Parathyroid adenoma (tissue), 2 donors: ENCODE results near the gene LAMB4.

Experiments used
- H2AFZ ChIP-seq: fragments of 300-600 bp; sonication (generic); one replicate; pipeline ENCODE4 v1.7.0; 2017; ENCODE audit warnings: antibody characterized with exemption, mild to moderate bottlenecking
- H3K27ac ChIP-seq: fragments of 300-600 bp; sonication (generic); one replicate; pipeline ENCODE4 v1.7.0; 2017
- H3K27me3 ChIP-seq: fragments of 300-600 bp; sonication (generic); one replicate; pipeline ENCODE4 v1.7.0; 2017; ENCODE audit warnings: low read length; ENCODE audit not compliant: control insufficient read depth, insufficient read depth
- H3K36me3 ChIP-seq: fragments of 300-600 bp; sonication (generic); one replicate; pipeline ENCODE4 v1.7.0; 2017; ENCODE audit warnings: low read length; ENCODE audit not compliant: control insufficient read depth, insufficient read depth
- H3K4me1 ChIP-seq: fragments of 300-600 bp; sonication (generic); one replicate; pipeline ENCODE4 v1.7.0; 2017; ENCODE audit warnings: control low read depth
- H3K4me2 ChIP-seq: fragments of 300-600 bp; sonication (generic); one replicate; pipeline ENCODE4 v1.7.0; 2017; ENCODE audit warnings: low read length
- H3K4me3 ChIP-seq: fragments of 300-600 bp; sonication (generic); one replicate; pipeline ENCODE4 v1.7.0; 2017; ENCODE audit warnings: low read depth, low read length
- H3K79me2 ChIP-seq: fragments of 300-600 bp; sonication (generic); one replicate; pipeline ENCODE4 v1.7.0; 2017; ENCODE audit warnings: control low read depth
- H3K9ac ChIP-seq: fragments of 300-600 bp; sonication (generic); one replicate; pipeline ENCODE4 v1.7.0; 2017; ENCODE audit warnings: mild to moderate bottlenecking
- H3K9me3 ChIP-seq: fragments of 300-600 bp; sonication (generic); one replicate; pipeline ENCODE4 v1.7.0; 2017; ENCODE audit warnings: low read length; ENCODE audit not compliant: control insufficient read depth
- TF ChIP-seq, protein P1 (sequence below): fragments of 300-600 bp; sonication (generic); IDR thresholded peaks from one replicate; pipeline ENCODE4 v1.7.0; 2017; ENCODE audit warnings: antibody characterized with exemption, mild to moderate bottlenecking
- donor health status: primary hyperparathyroidism.

LAMB4 gene

DNA sequence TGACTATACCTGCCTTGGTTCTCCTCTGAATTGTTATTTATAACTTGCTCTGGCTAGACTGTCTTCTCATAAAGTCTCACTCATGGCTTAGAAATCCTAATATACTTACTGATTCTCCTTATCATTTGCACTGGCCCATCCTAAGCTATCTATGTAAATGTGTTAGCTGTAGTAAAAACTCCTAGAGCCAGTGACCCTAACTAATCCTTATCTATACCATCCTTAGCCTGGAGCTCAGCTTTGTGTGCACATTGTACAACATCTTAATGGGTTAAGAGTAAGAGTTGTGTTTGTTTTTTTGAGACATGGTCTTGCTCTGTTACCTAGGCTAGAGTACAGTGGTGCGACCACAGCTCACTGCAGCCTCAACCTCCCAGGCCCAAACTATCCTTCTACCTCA is 40.8 kb downstream of the LAMB4 start:
- Histone ChIP-seq H2AFZ (no peak overlapping the region), H3K27ac (no peak overlapping the region), H3K79me2 (no peaks in the 10 kb centered on the region), H3K36me3 (no peaks in the 10 kb centered on the region), H3K4me3 (no peak overlapping the region), H3K4me2 (no peak overlapping the region), H3K4me1 (no peaks in the 10 kb centered on the region), H3K9me3 (no peaks in the 10 kb centered on the region), H3K9ac (no peak overlapping the region), H3K27me3 (no peaks in the 10 kb centered on the region)
- TF ChIP-seq, protein P1, sequence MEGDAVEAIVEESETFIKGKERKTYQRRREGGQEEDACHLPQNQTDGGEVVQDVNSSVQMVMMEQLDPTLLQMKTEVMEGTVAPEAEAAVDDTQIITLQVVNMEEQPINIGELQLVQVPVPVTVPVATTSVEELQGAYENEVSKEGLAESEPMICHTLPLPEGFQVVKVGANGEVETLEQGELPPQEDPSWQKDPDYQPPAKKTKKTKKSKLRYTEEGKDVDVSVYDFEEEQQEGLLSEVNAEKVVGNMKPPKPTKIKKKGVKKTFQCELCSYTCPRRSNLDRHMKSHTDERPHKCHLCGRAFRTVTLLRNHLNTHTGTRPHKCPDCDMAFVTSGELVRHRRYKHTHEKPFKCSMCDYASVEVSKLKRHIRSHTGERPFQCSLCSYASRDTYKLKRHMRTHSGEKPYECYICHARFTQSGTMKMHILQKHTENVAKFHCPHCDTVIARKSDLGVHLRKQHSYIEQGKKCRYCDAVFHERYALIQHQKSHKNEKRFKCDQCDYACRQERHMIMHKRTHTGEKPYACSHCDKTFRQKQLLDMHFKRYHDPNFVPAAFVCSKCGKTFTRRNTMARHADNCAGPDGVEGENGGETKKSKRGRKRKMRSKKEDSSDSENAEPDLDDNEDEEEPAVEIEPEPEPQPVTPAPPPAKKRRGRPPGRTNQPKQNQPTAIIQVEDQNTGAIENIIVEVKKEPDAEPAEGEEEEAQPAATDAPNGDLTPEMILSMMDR, result no peak

DNA sequence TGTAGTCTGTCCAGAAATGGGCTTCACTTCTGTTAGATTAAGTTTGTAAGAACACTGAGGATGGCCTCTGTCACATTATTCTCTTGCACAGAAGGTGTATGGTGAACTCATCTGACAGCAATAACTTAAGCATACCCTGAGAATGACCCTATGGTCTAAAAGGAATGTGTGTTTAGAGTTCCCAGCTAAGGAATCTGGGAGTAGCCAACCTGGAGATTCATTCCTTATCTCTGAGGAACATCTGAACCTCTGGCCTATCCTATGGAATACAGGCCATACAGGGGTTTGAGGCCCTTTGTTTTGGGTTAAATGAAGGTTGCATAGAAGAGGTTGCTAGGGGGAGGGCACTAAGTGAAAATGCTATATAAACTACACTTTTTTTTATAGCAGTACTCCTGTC is 41.4 kb downstream of the LAMB4 start:
- no peak overlapping the region for H3K4me3 ChIP-seq
- no peaks in the 10 kb centered on the region for H3K79me2 ChIP-seq
- no peak overlapping the region for H3K4me2 ChIP-seq
- H3K9me3 ChIP-seq, result no peaks in the 10 kb centered on the region
- TF ChIP-seq, protein P1, result no peak
- H3K9ac ChIP-seq, result no peak overlapping the region
- no peak overlapping the region for H2AFZ ChIP-seq
- H3K27me3 ChIP-seq, result no peaks in the 10 kb centered on the region
- no peak overlapping the region for H3K27ac ChIP-seq
- H3K36me3 ChIP-seq, result no peaks in the 10 kb centered on the region
- H3K4me1 ChIP-seq, result no peaks in the 10 kb centered on the region

DNA sequence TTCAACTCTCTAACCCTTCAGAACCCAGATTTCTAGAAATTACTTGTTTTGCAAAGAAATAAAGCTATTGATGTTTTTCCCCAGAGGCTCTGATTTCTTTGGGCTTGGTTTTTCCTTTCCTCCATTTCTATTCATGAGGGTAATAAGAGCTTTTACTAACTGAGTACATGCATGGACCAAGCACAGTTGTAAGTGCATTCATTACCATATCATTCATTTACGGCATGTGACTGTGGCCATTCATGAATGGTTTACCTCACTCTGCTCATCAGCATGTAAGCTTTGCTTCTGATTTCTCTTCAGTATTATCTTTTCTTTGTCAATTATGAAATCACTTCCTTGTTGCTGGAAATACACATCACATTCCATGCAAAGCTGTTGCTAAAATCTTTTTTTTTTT is 42.4 kb downstream of the LAMB4 start:
- TF ChIP-seq, protein P1, result no peak
- no peak overlapping the region for H3K27ac ChIP-seq
- no peak overlapping the region for H2AFZ ChIP-seq
- no peaks in the 10 kb centered on the region for H3K4me1 ChIP-seq
- H3K4me2 ChIP-seq, result no peak overlapping the region
- H3K79me2 ChIP-seq, result no peaks in the 10 kb centered on the region
- H3K27me3 ChIP-seq, result no peaks in the 10 kb centered on the region
- no peaks in the 10 kb centered on the region for H3K9me3 ChIP-seq
- H3K36me3 ChIP-seq, result no peaks in the 10 kb centered on the region
- H3K9ac ChIP-seq, result no peak overlapping the region
- no peak overlapping the region for H3K4me3 ChIP-seq

DNA sequence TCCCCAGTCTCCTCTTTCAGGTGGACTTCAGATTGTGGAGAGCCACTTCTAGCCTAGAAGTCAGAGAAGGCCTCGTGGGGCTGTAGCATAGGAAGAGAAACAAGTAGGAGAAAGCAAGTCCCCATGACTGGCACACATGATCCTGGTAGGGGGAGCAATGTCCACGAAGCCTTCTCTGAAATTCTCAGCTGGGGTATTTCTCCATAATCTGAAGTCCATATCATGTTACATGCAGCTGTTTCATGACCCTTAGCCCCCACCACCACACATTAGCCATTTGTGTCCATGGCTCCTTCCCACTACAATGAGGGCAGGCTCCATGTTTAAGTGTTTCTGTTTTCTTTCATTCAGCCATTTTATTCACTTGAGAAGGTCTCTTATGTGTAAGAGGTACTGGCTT is 43.2 kb downstream of the LAMB4 start:
- Histone ChIP-seq H3K4me2 (no peak overlapping the region), H3K9ac (no peak overlapping the region), H3K27me3 (no peaks in the 10 kb centered on the region), H3K79me2 (no peaks in the 10 kb centered on the region), H3K4me1 (no peaks in the 10 kb centered on the region), H3K36me3 (no peaks in the 10 kb centered on the region), H3K4me3 (no peak overlapping the region), H2AFZ (no peak overlapping the region), H3K27ac (no peak overlapping the region), H3K9me3 (no peaks in the 10 kb centered on the region)
- TF ChIP-seq, protein P1, result no peak

DNA sequence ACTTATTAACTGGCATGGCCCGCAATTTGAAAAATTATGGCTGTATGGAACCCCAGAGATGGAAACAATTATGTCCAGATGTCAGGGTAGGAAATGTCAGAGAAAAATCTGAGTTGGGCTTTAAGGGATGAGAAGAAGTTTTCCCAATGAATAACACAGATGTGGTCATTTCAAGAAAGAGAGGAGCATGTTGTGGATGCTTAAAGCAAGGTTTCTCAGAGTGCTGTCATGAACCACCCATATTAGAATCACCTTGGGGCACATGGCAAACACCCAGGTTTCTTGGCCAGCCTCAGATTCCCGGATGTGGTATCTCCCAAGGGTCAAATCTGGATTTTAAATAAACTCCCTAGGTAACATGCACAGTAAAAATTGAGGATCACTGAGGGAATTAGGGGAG is 43.6 kb downstream of the LAMB4 start:
- Histone ChIP-seq H3K27me3 (no peaks in the 10 kb centered on the region), H2AFZ (no peak overlapping the region), H3K4me2 (no peak overlapping the region), H3K9me3 (no peaks in the 10 kb centered on the region), H3K79me2 (no peaks in the 10 kb centered on the region), H3K4me3 (no peak overlapping the region), H3K9ac (no peak overlapping the region), H3K36me3 (no peaks in the 10 kb centered on the region), H3K27ac (no peak overlapping the region), H3K4me1 (no peaks in the 10 kb centered on the region)
- TF ChIP-seq, protein P1, result no peak
